ENCODE measurements around the gene SLAMF7. TPM values are rescaled to one million over a fixed set of nuclear protein-coding genes. Genes with fewer than 3 reads are reported as not detected.

SLAMF7 gene
- polyA plus RNA-seq, 12 donors, result 0.26 to 2.3 (median 0.43) TPM; not detected in 3

- DNase-seq, result no peak
These were observed 6.5 kb downstream of the SLAMF7 start for GRCh38 chr1:160745551-160745950.

- no peak for DNase-seq
These were observed 7.9 kb downstream of the SLAMF7 start for GRCh38 chr1:160746836-160747500.

- DNase-seq, result no peak
These were observed 8.7 kb downstream of the SLAMF7 start for GRCh38 chr1:160747717-160748116.

GRCh38 chr1:160748181-160748877, 9.3 kb downstream of the SLAMF7 start:
- DNase-seq, result no peak

- no peak for DNase-seq
These were observed 9.8 kb downstream of the SLAMF7 start for GRCh38 chr1:160748878-160749269.

GRCh38 chr1:160750608-160751007, 11.6 kb downstream of the SLAMF7 start:
- DNase-seq, result no peak

- no peak for DNase-seq
These were observed 13.4 kb downstream of the SLAMF7 start for GRCh38 chr1:160752406-160752805.

- no peak for DNase-seq
These were observed 13.9 kb downstream of the SLAMF7 start for GRCh38 chr1:160752924-160753323.

- no peak for DNase-seq
These were observed 14.5 kb downstream of the SLAMF7 start for GRCh38 chr1:160753594-160753993.

GRCh38 chr1:160755461-160755860, 16.4 kb downstream of the SLAMF7 start:
- DNase-seq, result no peak

- DNase-seq, result no peak
These were observed 17.1 kb downstream of the SLAMF7 start for GRCh38 chr1:160755911-160756848.

GRCh38 chr1:160756849-160757201, 17.8 kb downstream of the SLAMF7 start:
- no peak for DNase-seq

GRCh38 chr1:160758521-160758920, 19.5 kb downstream of the SLAMF7 start:
- DNase-seq, result no peak

- DNase-seq, result no peak
These were observed 20.7 kb downstream of the SLAMF7 start for GRCh38 chr1:160759740-160760139.

- DNase-seq, result no peak
These were observed 22.0 kb downstream of the SLAMF7 start for GRCh38 chr1:160761046-160761445.

GRCh38 chr1:160761886-160762285, 22.8 kb downstream of the SLAMF7 start:
- DNase-seq, result no peak

- no peak for DNase-seq
These were observed 24.9 kb downstream of the SLAMF7 start for GRCh38 chr1:160763993-160764392.

GRCh38 chr1:160767395-160768294, 28.6 kb downstream of the SLAMF7 start:
- no peak for DNase-seq

- DNase-seq, result no peak
These were observed 29.2 kb downstream of the SLAMF7 start for GRCh38 chr1:160768295-160768657.

- no peak for DNase-seq
These were observed 33.3 kb downstream of the SLAMF7 start for GRCh38 chr1:160772331-160772730.

GRCh38 chr1:160773093-160773492, 34.0 kb downstream of the SLAMF7 start:
- no peak for DNase-seq

All from muscle of arm (tissue), 12 donors.